ENCODE data around the gene ERP29. TPM values are rescaled to one million over a fixed set of nuclear protein-coding genes. Genes with fewer than 3 reads are reported as not detected.
A peak's percentile ranks its signal among the peaks of the same experiment; 100 is the strongest.
"Not testable (repeated sequence)": the region's sequence is repeated elsewhere in the genome, so short reads cannot be mapped to it uniquely, and the experiment has no call there.

Gene ERP29
- total RNA-seq (2014; rRNA removed; shearing (Covaris generic); ENCODE audit: low replicate concordance), result 166 and 193 TPM in 2 replicates

- in situ Hi-C loops (cut with HindIII; ENCODE audit: low pct_unique_long_range_greater_than_20kb, low sequenced_read_pairs), result no loop called here
- peak; percentile 95 for DNase-seq (ENCODE audit: low read depth)
These were observed at the start of gene ERP29, which contains the start of gene TMEM116 for GRCh38 chr12:112012775-112013600. TSS of gene ERP29 (plus strand) at chr12:112013426. CDS start at chr12:112013466, 40 bp downstream. TSS of gene TMEM116 (minus strand) at chr12:112013165. CDS start at chr12:112005270, 7,895 bp downstream.

- DNase-seq (ENCODE audit: low read depth), result no peak
- in situ Hi-C loops (cut with HindIII; ENCODE audit: low pct_unique_long_range_greater_than_20kb, low sequenced_read_pairs), result no loop called here
These were observed 48.3 kb upstream of the ERP29 start for GRCh38 chr12:111964935-111965334.

- in situ Hi-C loops (cut with HindIII; ENCODE audit: low pct_unique_long_range_greater_than_20kb, low sequenced_read_pairs), result no loop called here
- DNase-seq (ENCODE audit: low read depth), result no peak
These were observed 41.4 kb upstream of the ERP29 start for GRCh38 chr12:111971800-111972199.

- in situ Hi-C loops (cut with HindIII; ENCODE audit: low pct_unique_long_range_greater_than_20kb, low sequenced_read_pairs), result no loop called here
- no peak for DNase-seq (ENCODE audit: low read depth)
These were observed 37.9 kb upstream of the ERP29 start for GRCh38 chr12:111975161-111975931.

GRCh38 chr12:111976291-111976690, 36.9 kb upstream of the ERP29 start:
- DNase-seq (ENCODE audit: low read depth), result no peak
- in situ Hi-C loops (cut with HindIII; ENCODE audit: low pct_unique_long_range_greater_than_20kb, low sequenced_read_pairs), result no loop called here

- peak; percentile 2 for DNase-seq (ENCODE audit: low read depth)
- in situ Hi-C loops (cut with HindIII; ENCODE audit: low pct_unique_long_range_greater_than_20kb, low sequenced_read_pairs), result no loop called here
These were observed 36.4 kb upstream of the ERP29 start for GRCh38 chr12:111976860-111977259.

- no peak for DNase-seq (ENCODE audit: low read depth)
- in situ Hi-C loops (cut with HindIII; ENCODE audit: low pct_unique_long_range_greater_than_20kb, low sequenced_read_pairs), result no loop called here
These were observed 34.7 kb upstream of the ERP29 start for GRCh38 chr12:111978545-111978944.

GRCh38 chr12:111980598-111980997, 32.6 kb upstream of the ERP29 start:
- no peak for DNase-seq (ENCODE audit: low read depth)
- in situ Hi-C loops (cut with HindIII; ENCODE audit: low pct_unique_long_range_greater_than_20kb, low sequenced_read_pairs), result no loop called here

- in situ Hi-C loops (cut with HindIII; ENCODE audit: low pct_unique_long_range_greater_than_20kb, low sequenced_read_pairs), result no loop called here
- no peak for DNase-seq (ENCODE audit: low read depth)
These were observed 31.2 kb upstream of the ERP29 start for GRCh38 chr12:111981987-111982386.

GRCh38 chr12:111984820-111985219, 28.4 kb upstream of the ERP29 start:
- no peak for DNase-seq (ENCODE audit: low read depth)
- in situ Hi-C loops (cut with HindIII; ENCODE audit: low pct_unique_long_range_greater_than_20kb, low sequenced_read_pairs), result no loop called here

GRCh38 chr12:111991535-111991934, 21.7 kb upstream of the ERP29 start:
- in situ Hi-C loops (cut with HindIII; ENCODE audit: low pct_unique_long_range_greater_than_20kb, low sequenced_read_pairs), result no loop called here

GRCh38 chr12:111991946-111992345, 21.3 kb upstream of the ERP29 start:
- in situ Hi-C loops (cut with HindIII; ENCODE audit: low pct_unique_long_range_greater_than_20kb, low sequenced_read_pairs), result no loop called here
- no peak for DNase-seq (ENCODE audit: low read depth)

More at GRCh38 chr12:111991535-111991934, 21.7 kb upstream of the ERP29 start:
- no peak for DNase-seq (ENCODE audit: low read depth)

- in situ Hi-C loops (cut with HindIII; ENCODE audit: low pct_unique_long_range_greater_than_20kb, low sequenced_read_pairs), result no loop called here
- DNase-seq (ENCODE audit: low read depth), result no peak
These were observed 20.8 kb upstream of the ERP29 start for GRCh38 chr12:111992464-111992863.

- in situ Hi-C loops (cut with HindIII; ENCODE audit: low pct_unique_long_range_greater_than_20kb, low sequenced_read_pairs), result no loop called here
- DNase-seq (ENCODE audit: low read depth), result no peak
These were observed 19.7 kb upstream of the ERP29 start for GRCh38 chr12:111993292-111994150.

GRCh38 chr12:111994211-111995111, 18.8 kb upstream of the ERP29 start:
- in situ Hi-C loops (cut with HindIII; ENCODE audit: low pct_unique_long_range_greater_than_20kb, low sequenced_read_pairs); DNase-seq (ENCODE audit: low read depth): not testable (repeated sequence)

GRCh38 chr12:111995782-111996480, 17.3 kb upstream of the ERP29 start:
- no peak for DNase-seq (ENCODE audit: low read depth)
- in situ Hi-C loops (cut with HindIII; ENCODE audit: low pct_unique_long_range_greater_than_20kb, low sequenced_read_pairs), result no loop called here

GRCh38 chr12:111997300-111997699, 15.9 kb upstream of the ERP29 start:
- in situ Hi-C loops (cut with HindIII; ENCODE audit: low pct_unique_long_range_greater_than_20kb, low sequenced_read_pairs), result no loop called here
- DNase-seq (ENCODE audit: low read depth), result no peak
